Upper lobe of left lung (tissue), 6 donors: ENCODE results near the gene CARD11. TPM values are rescaled to one million over a fixed set of nuclear protein-coding genes. Genes with fewer than 3 reads are reported as not detected.

Source experiments
- ATAC-seq, 2 donors: fragments of 200-7000 bp; cut with Tn5 transposase; one replicate each; pipeline ENCODE4 v1.9.1; 2022; ENCODE audit warnings: mild to moderate bottlenecking in 2 of 2, moderate library complexity in 2 of 2; ENCODE audit not compliant: low FRiP score in 2 of 2
- DNase-seq, 2 donors: peaks; one replicate each; pipeline ENCODE4 v3.0.0-alpha.2; 2019 to 2020
- H3K27ac ChIP-seq, 4 donors: fragments of 200-600 bp; sonication (generic); one replicate each; pipeline ENCODE4 v1.5.1; 2016 to 2019
- H3K27me3 ChIP-seq, 4 donors: fragments of 200-600 bp; sonication (generic); one replicate each; pipeline ENCODE4 v1.5.1; 2017 to 2019
- H3K36me3 ChIP-seq, 4 donors: fragments of 200-600 bp; sonication (generic); one replicate each; pipeline ENCODE4 v1.5.1; 2016 to 2019
- H3K4me1 ChIP-seq, 4 donors: fragments of 200-600 bp; sonication (generic); one replicate each; pipeline ENCODE4 v1.5.1; 2018 to 2019
- H3K4me3 ChIP-seq, 4 donors: fragments of 200-600 bp; sonication (generic); one replicate each; pipeline ENCODE4 v1.5.1; 2017 to 2019; ENCODE audit warnings: mild to moderate bottlenecking in 2 of 4, moderate library complexity in 1 of 4
- H3K9me3 ChIP-seq, 4 donors: fragments of 200-600 bp; sonication (generic); one replicate each; pipeline ENCODE4 v1.5.1; 2018 to 2019
- EP300 ChIP-seq, 4 donors: sonication (generic); formaldehyde crosslinking; IDR thresholded peaks; one replicate each; pipeline ENCODE4 v1.5.1; 2017; ENCODE audit warnings: antibody characterized with exemption in 4 of 4, control low read depth in 2 of 4
- POLR2A ChIP-seq, 4 donors: fragments of 450-650 bp; IDR thresholded peaks; one replicate each; pipeline ENCODE4 v1.5.1; 2016 to 2017; ENCODE audit warnings: antibody characterized with exemption in 4 of 4, mild to moderate bottlenecking in 2 of 4
- POLR2AphosphoS5 ChIP-seq, 2 donors: sonication (generic); formaldehyde crosslinking; IDR thresholded peaks; one replicate each; pipeline ENCODE4 v1.5.1; 2017; ENCODE audit warnings: antibody characterized with exemption in 2 of 2
- WGBS, 2 donors: methylation state at CpG; one replicate each; pipeline ENCODE4 v1.1.5; 2017 to 2018; 5-methylcytosine and 5-hydroxymethylcytosine counted together
- total RNA-seq, 6 donors: library from RNA; depleted of rRNA in 4 of 6; stranded (reverse); fragments of >200 nt in 4 of 6; gene quantifications; one replicate each; pipeline versions ENCODE4 v1.1.0 to v1.2.1, GENCODE V29; 2016 to 2021
- TF ChIP-seq, protein P1 (sequence below), 6 experiments: fragments of 450-650 bp in 4 of 6; fragments of 200-600 bp in 2 of 6; sonication (generic) in 2 of 6; IDR thresholded peaks; one replicate each; pipeline ENCODE4 v1.5.1; 2016 to 2019; ENCODE audit warnings: antibody characterized with exemption in 6 of 6
- donor health status: DM: no; HTN: no; CAD: no; lungs with moderate emphysema.
- donor health status: DM: no; HTN: yes; CAD: no; lungs with severe emphysema.

Gene CARD11
- total RNA-seq, 6 donors from 2014 or later: 2.8 to 16.8 (median 6.8) TPM

DNA sequence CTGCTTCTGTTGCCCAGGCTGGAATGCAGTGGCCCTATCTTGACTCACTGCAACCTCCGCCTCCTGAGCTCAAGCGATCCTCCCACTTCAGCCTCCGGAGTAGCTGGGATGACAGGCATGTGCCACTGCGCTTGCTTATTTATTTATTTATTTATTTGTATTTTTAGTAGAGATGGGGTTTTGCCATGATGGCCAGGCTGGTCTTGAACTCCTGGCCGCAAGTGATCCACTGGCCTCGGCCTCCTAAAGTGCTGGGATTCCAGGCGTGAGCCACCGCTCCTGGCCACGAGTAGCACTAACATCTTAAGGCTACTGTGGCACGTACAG, 70.9 kb downstream of the CARD11 start:
- Histone ChIP-seq H3K27me3 (no peaks in the 10 kb centered on the region), H3K4me3 (no peak overlapping the region), H3K27ac (no peak overlapping the region), H3K36me3 (no peaks in the 10 kb centered on the region), H3K9me3 (no peaks in the 10 kb centered on the region), H3K4me1 (no peaks in the 10 kb centered on the region)
- TF ChIP-seq, protein P1, sequence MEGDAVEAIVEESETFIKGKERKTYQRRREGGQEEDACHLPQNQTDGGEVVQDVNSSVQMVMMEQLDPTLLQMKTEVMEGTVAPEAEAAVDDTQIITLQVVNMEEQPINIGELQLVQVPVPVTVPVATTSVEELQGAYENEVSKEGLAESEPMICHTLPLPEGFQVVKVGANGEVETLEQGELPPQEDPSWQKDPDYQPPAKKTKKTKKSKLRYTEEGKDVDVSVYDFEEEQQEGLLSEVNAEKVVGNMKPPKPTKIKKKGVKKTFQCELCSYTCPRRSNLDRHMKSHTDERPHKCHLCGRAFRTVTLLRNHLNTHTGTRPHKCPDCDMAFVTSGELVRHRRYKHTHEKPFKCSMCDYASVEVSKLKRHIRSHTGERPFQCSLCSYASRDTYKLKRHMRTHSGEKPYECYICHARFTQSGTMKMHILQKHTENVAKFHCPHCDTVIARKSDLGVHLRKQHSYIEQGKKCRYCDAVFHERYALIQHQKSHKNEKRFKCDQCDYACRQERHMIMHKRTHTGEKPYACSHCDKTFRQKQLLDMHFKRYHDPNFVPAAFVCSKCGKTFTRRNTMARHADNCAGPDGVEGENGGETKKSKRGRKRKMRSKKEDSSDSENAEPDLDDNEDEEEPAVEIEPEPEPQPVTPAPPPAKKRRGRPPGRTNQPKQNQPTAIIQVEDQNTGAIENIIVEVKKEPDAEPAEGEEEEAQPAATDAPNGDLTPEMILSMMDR (IDR thresholded peaks at IDR 0.05): no peak
- no peak for TF ChIP-seq EP300 (IDR thresholded peaks at IDR 0.05)
- no peak for TF ChIP-seq POLR2A (IDR thresholded peaks at IDR 0.05)
- no peak for TF ChIP-seq POLR2AphosphoS5 (IDR thresholded peaks at IDR 0.05)
- peak in 1 of 2 donors; percentile 8 for DNase-seq
- 90 to 94% methylated on average over 10 of the region's 10 CpGs for WGBS, 2 donors
- ATAC-seq: no peak

DNA sequence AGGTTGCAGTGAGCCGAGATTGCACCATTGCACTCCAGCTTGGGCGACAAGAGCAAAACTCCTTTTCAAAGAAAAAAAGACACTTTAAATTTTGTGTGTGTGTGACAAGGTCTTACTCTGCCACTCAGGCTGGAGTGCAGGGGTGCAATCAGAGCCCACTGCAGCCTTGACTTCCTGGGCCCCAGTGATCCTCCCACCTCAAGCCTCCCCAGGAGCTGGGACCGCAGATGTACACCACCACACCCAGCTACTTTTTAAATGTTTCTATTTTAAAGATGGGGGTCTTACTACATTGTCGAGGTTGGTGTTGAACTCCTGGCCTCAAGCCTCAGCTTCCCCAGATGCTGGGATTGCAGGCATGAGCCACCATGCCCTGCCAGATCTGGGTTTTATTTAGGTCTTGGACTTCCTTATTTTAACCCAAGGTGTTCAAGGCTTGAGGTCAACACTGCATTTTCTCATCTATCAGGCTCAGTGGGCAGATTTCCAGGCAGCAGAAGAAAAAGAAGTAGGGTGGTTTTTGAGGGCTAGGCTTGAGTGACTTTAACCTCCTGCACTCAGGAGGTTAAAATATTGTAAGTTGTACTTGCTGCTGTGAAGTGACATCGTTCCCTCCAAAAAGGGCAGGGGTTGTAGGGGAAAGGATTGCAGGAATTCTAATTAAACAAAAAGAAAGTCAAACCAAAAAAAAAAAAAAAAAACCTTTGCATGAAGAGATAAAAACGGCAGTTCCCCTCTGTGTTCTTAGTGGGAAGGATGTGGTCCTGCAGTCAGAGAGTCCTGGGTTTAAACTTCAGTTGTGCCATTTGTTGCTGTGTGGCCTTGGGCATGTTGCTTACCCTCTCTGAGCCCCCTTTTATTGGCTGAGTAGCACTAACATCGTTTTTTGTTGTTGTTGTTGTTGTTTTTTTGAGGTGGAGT, 71.5 kb downstream of the CARD11 start:
- Histone ChIP-seq H3K4me1 (no peaks in the 10 kb centered on the region), H3K27me3 (no peaks in the 10 kb centered on the region), H3K27ac (no peak overlapping the region), H3K4me3 (no peak overlapping the region), H3K36me3 (no peaks in the 10 kb centered on the region), H3K9me3 (no peaks in the 10 kb centered on the region)
- TF ChIP-seq POLR2A (IDR thresholded peaks at IDR 0.05): no peak
- TF ChIP-seq POLR2AphosphoS5 (IDR thresholded peaks at IDR 0.05): no peak
- WGBS, 2 donors: 62 to 68% methylated on average over 7 of the region's 7 CpGs
- ATAC-seq: no peak
- DNase-seq: peak in 1 of 2 donors; percentile 5

DNA sequence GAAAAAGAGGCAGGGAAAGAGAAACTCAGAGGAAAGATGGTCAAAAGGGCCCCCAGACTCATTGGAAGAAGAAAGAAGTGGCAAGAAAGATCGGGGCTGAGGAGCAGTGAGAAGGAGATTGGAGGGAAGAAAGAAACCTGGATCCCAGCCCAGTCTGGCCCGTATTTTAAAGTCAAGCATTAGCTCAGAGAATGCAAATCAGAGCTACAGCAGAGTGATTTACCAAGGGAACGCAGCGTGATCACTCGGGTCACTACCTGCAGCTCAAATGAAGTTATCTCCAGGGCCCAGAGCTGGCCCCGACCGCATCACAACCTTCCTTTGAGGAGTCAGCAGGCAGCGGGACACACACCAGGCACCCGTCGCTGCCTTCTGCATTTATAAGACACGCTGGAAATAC, 72.8 kb downstream of the CARD11 start:
- Histone ChIP-seq H3K27me3 (no peaks in the 10 kb centered on the region), H3K4me1 (no peaks in the 10 kb centered on the region), H3K36me3 (no peaks in the 10 kb centered on the region), H3K4me3 (no peak overlapping the region), H3K9me3 (peaks cover 0 to 9% (median 6%) of the 10 kb centered on the region in 4 donors), H3K27ac (no peak overlapping the region)
- peak in 1 of 2 donors; percentile 10 for DNase-seq
- WGBS, 2 donors: 87 to 92% methylated on average over 11 of the region's 11 CpGs
- TF ChIP-seq, protein P1 (IDR thresholded peaks at IDR 0.05): no peak
- TF ChIP-seq EP300 (IDR thresholded peaks at IDR 0.05): no peak
- no peak for TF ChIP-seq POLR2A (IDR thresholded peaks at IDR 0.05)
- TF ChIP-seq POLR2AphosphoS5 (IDR thresholded peaks at IDR 0.05): no peak
- no peak for ATAC-seq

DNA sequence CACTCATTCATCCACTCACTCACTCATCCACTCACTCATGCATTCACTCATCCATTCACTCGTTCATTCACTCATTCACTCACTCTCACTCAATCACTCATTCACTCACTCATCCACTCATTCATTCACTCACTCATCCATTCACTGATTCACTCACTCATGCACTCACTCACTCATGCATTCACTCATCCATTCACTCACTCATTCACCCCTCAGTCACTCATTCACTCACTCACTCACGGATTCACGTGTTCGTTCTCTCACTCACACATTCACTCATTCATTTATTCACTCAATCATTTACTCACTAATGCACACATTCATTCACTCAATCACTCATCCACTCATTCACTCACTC, 73.4 kb downstream of the CARD11 start:
- no peak for TF ChIP-seq POLR2A (IDR thresholded peaks at IDR 0.05)
- TF ChIP-seq, protein P1 (IDR thresholded peaks at IDR 0.05): no peak
- TF ChIP-seq EP300 (IDR thresholded peaks at IDR 0.05): no peak
- TF ChIP-seq POLR2AphosphoS5 (IDR thresholded peaks at IDR 0.05): no peak
- H3K4me1 ChIP-seq: no peaks in the 10 kb centered on the region
- H3K36me3 ChIP-seq: no peaks in the 10 kb centered on the region
- DNase-seq: no peak
- 95 to 99% methylated on average over 4 of the region's 4 CpGs for WGBS, 2 donors
- ATAC-seq: no peak
- H3K27ac ChIP-seq: no peak overlapping the region
- H3K9me3 ChIP-seq: peaks cover 4 to 15% (median 10%) of the 10 kb centered on the region in 4 donors
- H3K4me3 ChIP-seq: no peak overlapping the region
- no peaks in the 10 kb centered on the region for H3K27me3 ChIP-seq

DNA sequence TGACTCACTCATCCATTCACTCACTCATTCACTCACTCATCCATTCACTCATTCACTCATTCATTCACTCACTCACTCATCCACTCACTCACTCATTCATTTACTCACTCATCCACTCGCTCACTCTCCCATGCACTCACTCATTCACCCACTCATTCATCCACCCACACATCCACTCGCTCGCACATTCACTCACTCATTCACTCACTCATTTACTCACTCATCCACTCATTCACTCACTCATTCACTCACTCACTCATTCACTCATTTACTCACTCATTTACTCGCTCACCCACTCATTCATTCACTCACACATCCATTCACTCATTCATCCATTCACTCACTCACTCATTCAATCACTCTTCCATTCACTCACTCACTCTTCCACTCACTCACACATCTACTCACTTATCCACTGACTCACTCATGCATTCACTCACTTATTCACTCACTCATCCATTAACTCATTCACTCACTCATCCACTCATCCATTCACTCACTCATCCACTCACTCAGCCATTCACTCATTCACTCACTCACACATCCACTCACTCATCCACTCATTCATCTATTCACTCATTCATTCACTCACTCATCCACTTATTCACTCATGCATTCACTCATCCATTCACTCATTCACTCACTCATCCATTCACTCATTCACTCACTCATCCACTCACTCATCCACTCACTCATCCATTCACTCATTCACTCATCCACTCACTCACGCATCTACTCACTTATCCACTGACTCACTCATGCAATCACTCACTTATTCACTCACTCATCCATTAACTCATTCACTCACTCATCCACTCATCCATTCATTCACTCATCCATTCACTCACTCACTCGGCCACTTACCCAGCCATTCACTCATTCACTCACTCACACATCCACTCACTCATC, 74.0 kb downstream of the CARD11 start:
- Histone ChIP-seq H3K9me3 (peaks cover 4 to 16% (median 10%) of the 10 kb centered on the region in 4 donors), H3K36me3 (no peaks in the 10 kb centered on the region), H3K27me3 (no peaks in the 10 kb centered on the region), H3K4me1 (no peaks in the 10 kb centered on the region), H3K27ac (no peak overlapping the region), H3K4me3 (no peak overlapping the region)
- ATAC-seq: no peak
- TF ChIP-seq, protein P1 (IDR thresholded peaks at IDR 0.05): no peak
- TF ChIP-seq POLR2AphosphoS5 (IDR thresholded peaks at IDR 0.05): no peak
- no peak for TF ChIP-seq POLR2A (IDR thresholded peaks at IDR 0.05)
- TF ChIP-seq EP300 (IDR thresholded peaks at IDR 0.05): no peak
- DNase-seq: no peak
- WGBS, 2 donors: 93 to 97% methylated on average over 6 of the region's 6 CpGs
